ENCODE data around the gene LRMDA.

The LRMDA gene

DNA sequence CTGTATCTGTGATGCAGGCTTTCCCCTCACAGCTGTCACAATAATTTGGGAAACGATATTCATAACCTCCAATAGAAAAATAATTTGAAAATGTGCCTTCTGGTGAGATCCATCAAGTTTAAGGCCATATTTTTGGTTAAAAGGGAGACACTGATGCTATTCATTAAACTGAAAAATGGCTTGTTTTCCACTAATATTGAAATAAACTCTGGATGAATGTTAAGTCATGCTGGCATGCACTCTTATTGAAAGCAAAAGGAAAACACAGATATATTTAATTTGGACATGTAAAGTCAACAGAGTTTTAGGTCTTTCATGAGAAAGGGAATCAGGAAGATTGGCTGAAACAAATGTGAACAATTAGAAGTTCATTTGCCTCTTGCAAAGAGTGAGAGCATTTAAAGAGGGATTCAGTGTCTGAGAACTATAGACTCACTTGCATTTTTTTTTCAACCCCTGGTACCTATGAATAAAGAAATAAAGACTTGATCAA is 879.2 kb downstream of the LRMDA start:
- H3K27me3 ChIP-seq (ENCODE audit: control insufficient read depth, insufficient read depth, low read length) = no peaks in the 10 kb centered on the region
- H3K9ac ChIP-seq (ENCODE audit: low read length) = no peak overlapping the region
- no peaks in the 10 kb centered on the region for H3K36me3 ChIP-seq (ENCODE audit: control insufficient read depth, low read depth, low read length)
- H3K4me1 ChIP-seq (ENCODE audit: control insufficient read depth, low read depth, low read length) = peaks cover 16% of the 10 kb centered on the region
- H3K27ac ChIP-seq (ENCODE audit: low read length) = no peak overlapping the region
- no peaks in the 10 kb centered on the region for H3K9me3 ChIP-seq (ENCODE audit: control insufficient read depth, low read depth, low read length)
- no peak overlapping the region for H3K4me3 ChIP-seq (ENCODE audit: low read length)

GRCh38 chr10:76311752-76312636 is 880.6 kb downstream of the LRMDA start:
- Histone ChIP-seq H3K27ac (ENCODE audit: low read length) (no peak overlapping the region), H3K27me3 (ENCODE audit: control insufficient read depth, insufficient read depth, low read length) (no peaks in the 10 kb centered on the region), H3K9me3 (ENCODE audit: control insufficient read depth, low read depth, low read length) (no peaks in the 10 kb centered on the region), H3K4me1 (ENCODE audit: control insufficient read depth, low read depth, low read length) (peaks cover 16% of the 10 kb centered on the region), H3K9ac (ENCODE audit: low read length) (no peak overlapping the region), H3K36me3 (ENCODE audit: control insufficient read depth, low read depth, low read length) (no peaks in the 10 kb centered on the region), H3K4me3 (ENCODE audit: low read length) (no peak overlapping the region)

GRCh38 chr10:76315240-76315639 is 883.8 kb downstream of the LRMDA start:
- Histone ChIP-seq H3K36me3 (ENCODE audit: control insufficient read depth, low read depth, low read length) (no peaks in the 10 kb centered on the region), H3K9ac (ENCODE audit: low read length) (no peak overlapping the region), H3K27me3 (ENCODE audit: control insufficient read depth, insufficient read depth, low read length) (no peaks in the 10 kb centered on the region), H3K4me1 (ENCODE audit: control insufficient read depth, low read depth, low read length) (peaks cover 7% of the 10 kb centered on the region), H3K27ac (ENCODE audit: low read length) (no peak overlapping the region), H3K9me3 (ENCODE audit: control insufficient read depth, low read depth, low read length) (no peaks in the 10 kb centered on the region), H3K4me3 (ENCODE audit: low read length) (no peak overlapping the region)

DNA sequence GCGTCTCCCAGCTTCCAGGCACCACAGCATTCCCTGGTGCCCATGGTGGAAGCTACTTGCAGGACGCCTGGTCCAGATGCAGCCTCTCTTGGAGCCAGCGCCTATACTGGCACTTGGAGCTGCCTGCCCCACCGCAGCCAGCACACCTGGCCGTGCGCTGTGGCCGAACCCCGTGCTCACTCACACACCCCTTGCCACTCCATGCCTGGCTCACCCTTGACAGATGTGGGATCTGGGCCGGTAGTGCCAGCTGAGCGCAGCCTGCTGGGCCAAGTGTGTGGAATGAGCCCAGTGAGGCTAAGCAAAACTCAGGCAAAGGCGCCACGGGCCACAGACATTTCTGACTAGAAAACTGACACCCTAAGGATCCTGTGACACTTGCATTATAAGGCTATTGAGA is 884.8 kb downstream of the LRMDA start:
- Histone ChIP-seq H3K4me1 (ENCODE audit: control insufficient read depth, low read depth, low read length) (no peaks in the 10 kb centered on the region), H3K9ac (ENCODE audit: low read length) (no peak overlapping the region), H3K9me3 (ENCODE audit: control insufficient read depth, low read depth, low read length) (no peaks in the 10 kb centered on the region), H3K27me3 (ENCODE audit: control insufficient read depth, insufficient read depth, low read length) (no peaks in the 10 kb centered on the region), H3K27ac (ENCODE audit: low read length) (no peak overlapping the region), H3K4me3 (ENCODE audit: low read length) (no peak overlapping the region), H3K36me3 (ENCODE audit: control insufficient read depth, low read depth, low read length) (no peaks in the 10 kb centered on the region)

GRCh38 chr10:76317078-76317477 is 885.7 kb downstream of the LRMDA start:
- Histone ChIP-seq H3K9ac (ENCODE audit: low read length) (no peak overlapping the region), H3K4me1 (ENCODE audit: control insufficient read depth, low read depth, low read length) (no peaks in the 10 kb centered on the region), H3K9me3 (ENCODE audit: control insufficient read depth, low read depth, low read length) (no peaks in the 10 kb centered on the region), H3K36me3 (ENCODE audit: control insufficient read depth, low read depth, low read length) (no peaks in the 10 kb centered on the region), H3K27me3 (ENCODE audit: control insufficient read depth, insufficient read depth, low read length) (no peaks in the 10 kb centered on the region), H3K4me3 (ENCODE audit: low read length) (no peak overlapping the region), H3K27ac (ENCODE audit: low read length) (no peak overlapping the region)

GRCh38 chr10:76318211-76318610 is 886.8 kb downstream of the LRMDA start:
- Histone ChIP-seq H3K36me3 (ENCODE audit: control insufficient read depth, low read depth, low read length) (no peaks in the 10 kb centered on the region), H3K27me3 (ENCODE audit: control insufficient read depth, insufficient read depth, low read length) (no peaks in the 10 kb centered on the region), H3K4me1 (ENCODE audit: control insufficient read depth, low read depth, low read length) (no peaks in the 10 kb centered on the region), H3K9ac (ENCODE audit: low read length) (no peak overlapping the region), H3K9me3 (ENCODE audit: control insufficient read depth, low read depth, low read length) (no peaks in the 10 kb centered on the region), H3K27ac (ENCODE audit: low read length) (no peak overlapping the region), H3K4me3 (ENCODE audit: low read length) (no peak overlapping the region)

- Histone ChIP-seq H3K27me3 (ENCODE audit: control insufficient read depth, insufficient read depth, low read length) (no peaks in the 10 kb centered on the region), H3K36me3 (ENCODE audit: control insufficient read depth, low read depth, low read length) (no peaks in the 10 kb centered on the region), H3K27ac (ENCODE audit: low read length) (no peak overlapping the region), H3K9ac (ENCODE audit: low read length) (no peak overlapping the region), H3K9me3 (ENCODE audit: control insufficient read depth, low read depth, low read length) (no peaks in the 10 kb centered on the region), H3K4me3 (ENCODE audit: low read length) (no peak overlapping the region), H3K4me1 (ENCODE audit: control insufficient read depth, low read depth, low read length) (no peaks in the 10 kb centered on the region)
These were observed 888.2 kb downstream of the LRMDA start for GRCh38 chr10:76319661-76320060.

- H3K9me3 ChIP-seq (ENCODE audit: control insufficient read depth, low read depth, low read length) = no peaks in the 10 kb centered on the region
- no peak overlapping the region for H3K9ac ChIP-seq (ENCODE audit: low read length)
- no peak overlapping the region for H3K27ac ChIP-seq (ENCODE audit: low read length)
These were observed 892.9 kb downstream of the LRMDA start for GRCh38 chr10:76324283-76324682.

DNA sequence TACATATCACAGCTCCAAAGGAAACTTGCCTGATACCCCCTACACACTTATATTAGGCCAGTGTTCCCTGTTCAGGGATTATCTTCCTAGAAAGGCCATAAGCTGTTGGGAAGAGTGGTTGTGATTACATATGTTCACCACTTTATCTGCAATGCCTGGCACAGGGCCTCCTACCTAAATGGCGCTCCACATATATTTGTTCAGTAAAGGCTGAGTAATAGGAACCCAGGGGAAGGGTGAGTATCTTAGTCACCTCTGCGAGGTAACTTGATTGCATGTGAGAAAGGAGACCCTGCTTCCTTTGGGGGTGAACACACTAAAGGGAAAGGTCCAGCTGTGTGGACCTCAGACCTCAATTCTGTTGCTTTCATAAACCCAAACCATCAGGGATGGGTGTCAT is 896.0 kb downstream of the LRMDA start:
- H3K27ac ChIP-seq (ENCODE audit: low read length) = no peak overlapping the region
- H3K4me3 ChIP-seq (ENCODE audit: low read length) = no peak overlapping the region
- H3K9ac ChIP-seq (ENCODE audit: low read length) = no peak overlapping the region
- no peaks in the 10 kb centered on the region for H3K4me1 ChIP-seq (ENCODE audit: control insufficient read depth, low read depth, low read length)
- H3K27me3 ChIP-seq (ENCODE audit: control insufficient read depth, insufficient read depth, low read length) = no peaks in the 10 kb centered on the region
- H3K9me3 ChIP-seq (ENCODE audit: control insufficient read depth, low read depth, low read length) = no peaks in the 10 kb centered on the region
- H3K36me3 ChIP-seq (ENCODE audit: control insufficient read depth, low read depth, low read length) = no peaks in the 10 kb centered on the region

More at GRCh38 chr10:76324283-76324682, 892.9 kb downstream of the LRMDA start:
- Histone ChIP-seq H3K4me1 (ENCODE audit: control insufficient read depth, low read depth, low read length) (no peaks in the 10 kb centered on the region), H3K27me3 (ENCODE audit: control insufficient read depth, insufficient read depth, low read length) (no peaks in the 10 kb centered on the region), H3K4me3 (ENCODE audit: low read length) (no peak overlapping the region), H3K36me3 (ENCODE audit: control insufficient read depth, low read depth, low read length) (no peaks in the 10 kb centered on the region)

DNA sequence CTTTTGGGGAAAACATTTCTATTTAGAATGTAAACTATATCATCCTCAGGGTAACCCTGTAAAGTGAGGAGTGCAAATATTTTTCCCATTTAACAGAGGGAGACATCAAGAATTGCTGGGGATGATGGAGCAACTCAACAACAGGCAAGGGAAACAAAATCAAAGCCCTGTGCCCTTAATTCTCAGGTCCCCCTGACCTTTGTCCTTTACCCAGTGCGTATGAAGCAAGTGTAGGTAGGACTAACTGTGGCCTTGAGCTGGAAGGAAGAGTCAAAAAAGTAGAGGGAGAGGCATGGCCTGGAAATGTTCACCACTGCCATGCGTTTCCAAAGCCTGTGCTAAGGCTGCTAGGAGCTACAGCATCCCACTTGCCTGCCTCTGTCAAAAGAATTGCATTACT is 896.9 kb downstream of the LRMDA start:
- no peak overlapping the region for H3K27ac ChIP-seq (ENCODE audit: low read length)
- no peaks in the 10 kb centered on the region for H3K4me1 ChIP-seq (ENCODE audit: control insufficient read depth, low read depth, low read length)
- no peaks in the 10 kb centered on the region for H3K27me3 ChIP-seq (ENCODE audit: control insufficient read depth, insufficient read depth, low read length)
- no peak overlapping the region for H3K4me3 ChIP-seq (ENCODE audit: low read length)
- no peaks in the 10 kb centered on the region for H3K9me3 ChIP-seq (ENCODE audit: control insufficient read depth, low read depth, low read length)
- no peaks in the 10 kb centered on the region for H3K36me3 ChIP-seq (ENCODE audit: control insufficient read depth, low read depth, low read length)
- H3K9ac ChIP-seq (ENCODE audit: low read length) = no peak overlapping the region

DNA sequence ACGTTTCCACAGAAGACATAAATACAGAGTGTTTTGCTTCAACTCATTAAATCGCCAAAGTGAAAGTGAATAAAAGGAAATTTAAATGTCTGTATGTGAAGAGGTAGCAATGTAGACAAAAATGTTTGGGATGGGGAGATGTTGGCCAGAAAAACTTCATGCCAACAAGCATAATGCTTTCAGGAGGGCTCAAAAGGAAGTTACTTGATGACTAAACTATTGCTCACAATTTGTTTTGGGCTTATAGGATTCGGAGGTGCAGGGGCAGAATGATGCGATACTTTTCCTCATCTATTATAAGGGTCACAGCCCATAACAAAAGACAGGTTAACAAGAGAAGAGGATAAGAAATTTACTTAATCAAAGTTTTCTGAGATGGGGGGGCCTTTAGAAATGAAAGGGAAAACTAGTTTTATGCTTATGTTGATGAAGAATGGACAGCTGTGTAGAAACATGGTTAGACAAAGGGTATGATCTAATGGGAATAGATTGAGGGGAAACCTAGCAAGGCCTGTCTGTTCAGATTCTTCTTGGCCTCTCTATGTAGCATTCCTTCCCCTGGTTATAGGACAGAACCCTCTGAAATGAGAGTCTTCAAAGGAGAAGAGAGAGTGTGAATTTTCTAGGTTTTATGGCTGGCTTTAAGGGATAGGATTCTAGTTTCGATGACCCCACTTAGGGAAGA is 898.6 kb downstream of the LRMDA start:
- Histone ChIP-seq H3K4me1 (ENCODE audit: control insufficient read depth, low read depth, low read length) (peaks cover 2% of the 10 kb centered on the region), H3K27me3 (ENCODE audit: control insufficient read depth, insufficient read depth, low read length) (no peaks in the 10 kb centered on the region), H3K36me3 (ENCODE audit: control insufficient read depth, low read depth, low read length) (no peaks in the 10 kb centered on the region), H3K9ac (ENCODE audit: low read length) (no peak overlapping the region), H3K9me3 (ENCODE audit: control insufficient read depth, low read depth, low read length) (no peaks in the 10 kb centered on the region), H3K4me3 (ENCODE audit: low read length) (no peak overlapping the region), H3K27ac (ENCODE audit: low read length) (no peak overlapping the region)
